ENCODE data around the gene RNF11. TPM values are rescaled to one million over a fixed set of nuclear protein-coding genes. Genes with fewer than 3 reads are reported as not detected.

RNF11 gene
- total RNA-seq, 1 donor from 2014 or later: 15.3 TPM

GRCh38 chr1:51299185-51299885, 63.3 kb downstream of the RNF11 start:
- ChIA-PET CTCF (interaction anchor here (0.5 kb wide), 1 partner anchor 291 kb away, joined by 3 read pairs; no protein-coding TSS in a partner anchor), POLR2A (no interaction called here)
- no peak for TF ChIP-seq CTCF (IDR thresholded peaks at IDR 0.05)
- Mint-ChIP-seq H3K27me3 (peaks cover 2% of the 10 kb centered on the region), H3K4me3 (no peak overlapping the region), H3K9me3 (no peaks in the 10 kb centered on the region), H3K27ac (no peak overlapping the region), H3K4me1 (peaks cover 13% of the 10 kb centered on the region), H3K36me3 (ENCODE audit: low read depth) (no peaks in the 10 kb centered on the region)
- DNase-seq: no peak
- no peak for ATAC-seq (ENCODE audit: low read depth)
- intact Hi-C loops (cut with micrococcal nuclease): loop anchor here (5.0 kb wide), 1 partner anchor 427 kb away; no protein-coding TSS in a partner anchor

GRCh38 chr1:51299981-51300670, 64.1 kb downstream of the RNF11 start:
- Mint-ChIP-seq H3K27me3 (peaks cover 2% of the 10 kb centered on the region), H3K9me3 (no peaks in the 10 kb centered on the region), H3K4me1 (peaks cover 13% of the 10 kb centered on the region), H3K36me3 (ENCODE audit: low read depth) (no peaks in the 10 kb centered on the region), H3K4me3 (no peak overlapping the region), H3K27ac (no peak overlapping the region)
- TF ChIP-seq CTCF (IDR thresholded peaks at IDR 0.05): no peak
- intact Hi-C loops (cut with micrococcal nuclease): loop anchor here (5.0 kb wide), 1 partner anchor 428 kb away; no protein-coding TSS in a partner anchor
- ATAC-seq (ENCODE audit: low read depth) (no peak), DNase-seq (no peak)
- POLR2A ChIA-PET: no interaction called here
- CTCF ChIA-PET: no interaction called here

GRCh38 chr1:51301152-51301843, 65.2 kb downstream of the RNF11 start:
- Mint-ChIP-seq H3K4me3 (no peak overlapping the region), H3K27ac (no peak overlapping the region), H3K9me3 (no peaks in the 10 kb centered on the region), H3K27me3 (peaks cover 2% of the 10 kb centered on the region), H3K36me3 (ENCODE audit: low read depth) (no peaks in the 10 kb centered on the region), H3K4me1 (peaks cover 13% of the 10 kb centered on the region)
- ATAC-seq (ENCODE audit: low read depth) (no peak), DNase-seq (no peak)
- intact Hi-C loops (cut with micrococcal nuclease): no loop called here
- TF ChIP-seq CTCF (IDR thresholded peaks at IDR 0.05): no peak
- ChIA-PET POLR2A (interaction anchor here (0.8 kb wide), 1 partner anchor 27 kb away, joined by 7 read pairs; no protein-coding TSS in a partner anchor), CTCF (no interaction called here)

GRCh38 chr1:51301844-51302162, 65.7 kb downstream of the RNF11 start:
- H3K27ac Mint-ChIP-seq: no peak overlapping the region
- H3K27me3 Mint-ChIP-seq: peaks cover 2% of the 10 kb centered on the region
- DNase-seq (no peak), ATAC-seq (ENCODE audit: low read depth) (no peak)
- TF ChIP-seq CTCF (IDR thresholded peaks at IDR 0.05): no peak
- intact Hi-C loops (cut with micrococcal nuclease): no loop called here
- no peak overlapping the region for H3K4me3 Mint-ChIP-seq
- H3K9me3 Mint-ChIP-seq: no peaks in the 10 kb centered on the region
- ChIA-PET CTCF (no interaction called here), POLR2A (interaction anchor here (0.8 kb wide), 1 partner anchor 27 kb away, joined by 7 read pairs; no protein-coding TSS in a partner anchor)
- H3K4me1 Mint-ChIP-seq: peaks cover 10% of the 10 kb centered on the region
- H3K36me3 Mint-ChIP-seq (ENCODE audit: low read depth): no peaks in the 10 kb centered on the region

- no peaks in the 10 kb centered on the region for H3K9me3 Mint-ChIP-seq
- CTCF ChIA-PET: no interaction called here
- H3K4me3 Mint-ChIP-seq: no peak overlapping the region
- no peak for TF ChIP-seq CTCF (IDR thresholded peaks at IDR 0.05)
- H3K4me1 Mint-ChIP-seq: peaks cover 9% of the 10 kb centered on the region
- H3K36me3 Mint-ChIP-seq (ENCODE audit: low read depth): no peaks in the 10 kb centered on the region
- intact Hi-C loops (cut with micrococcal nuclease): no loop called here
- H3K27me3 Mint-ChIP-seq: peaks cover 2% of the 10 kb centered on the region
- no peak for ATAC-seq (ENCODE audit: low read depth)
- POLR2A ChIA-PET: no interaction called here
- no peak overlapping the region for H3K27ac Mint-ChIP-seq
- DNase-seq: no peak
These were observed 66.2 kb downstream of the RNF11 start for GRCh38 chr1:51302270-51302669.
